KMS-11 (cell line): Measurements from ENCODE around the gene NXPH4.

Experiments
- H2AFZ ChIP-seq: fragments of 200-600 bp; sonication (generic); 2 replicates; pipeline ENCODE4 v1.6.1; 2016; ENCODE audit warnings: antibody characterized with exemption, mixed run types, low read depth
- H3K27ac ChIP-seq: fragments of 200-600 bp; sonication (generic); 2 replicates; pipeline ENCODE4 v1.6.1; 2016; ENCODE audit warnings: mild to moderate bottlenecking, mixed run types
- H3K27me3 ChIP-seq: fragments of 200-600 bp; sonication (generic); 2 replicates; pipeline ENCODE4 v1.6.1; 2017; ENCODE audit warnings: mild to moderate bottlenecking, low read depth, mixed run types, moderate library complexity; ENCODE audit not compliant: insufficient read depth
- H3K36me3 ChIP-seq: fragments of 200-600 bp; sonication (generic); 2 replicates; pipeline ENCODE4 v1.6.1; 2017; ENCODE audit warnings: mild to moderate bottlenecking, mixed run types; ENCODE audit not compliant: insufficient read depth
- H3K4me1 ChIP-seq: fragments of 200-600 bp; sonication (generic); 2 replicates; pipeline ENCODE4 v1.6.1; 2016; ENCODE audit warnings: mild to moderate bottlenecking, low read depth, mixed run types; ENCODE audit not compliant: poor library complexity, severe bottlenecking
- H3K4me2 ChIP-seq: fragments of 200-600 bp; sonication (generic); 2 replicates; pipeline ENCODE4 v1.7.0; 2016; ENCODE audit warnings: mild to moderate bottlenecking, mixed run types
- H3K4me3 ChIP-seq: fragments of 200-600 bp; sonication (generic); IDR thresholded peaks from 2 replicates; pipeline ENCODE4 v1.6.1; 2017; ENCODE audit warnings: low read depth, low read length, mixed read lengths; ENCODE audit not compliant: insufficient read depth
- H3K79me2 ChIP-seq: fragments of 200-600 bp; sonication (generic); 2 replicates; pipeline ENCODE4 v1.6.1; 2016; ENCODE audit warnings: low read depth, mixed run types; ENCODE audit not compliant: insufficient read depth
- H3K9ac ChIP-seq: fragments of 200-600 bp; sonication (generic); 2 replicates; pipeline ENCODE4 v1.6.1; 2016; ENCODE audit warnings: mild to moderate bottlenecking, mixed run types
- H4K20me1 ChIP-seq: fragments of 200-600 bp; sonication (generic); 2 replicates; pipeline ENCODE4 v1.6.1; 2016; ENCODE audit warnings: mild to moderate bottlenecking, mixed run types; ENCODE audit not compliant: insufficient read depth
- CTCF ChIP-seq: fragments of 200-600 bp; sonication (generic); conservative IDR thresholded peaks from 2 replicates; pipeline ENCODE4 v1.6.1; 2017; ENCODE audit warnings: low read depth, mild to moderate bottlenecking, antibody characterized with exemption, low read length, moderate library complexity, mixed read lengths

NXPH4 gene

DNA sequence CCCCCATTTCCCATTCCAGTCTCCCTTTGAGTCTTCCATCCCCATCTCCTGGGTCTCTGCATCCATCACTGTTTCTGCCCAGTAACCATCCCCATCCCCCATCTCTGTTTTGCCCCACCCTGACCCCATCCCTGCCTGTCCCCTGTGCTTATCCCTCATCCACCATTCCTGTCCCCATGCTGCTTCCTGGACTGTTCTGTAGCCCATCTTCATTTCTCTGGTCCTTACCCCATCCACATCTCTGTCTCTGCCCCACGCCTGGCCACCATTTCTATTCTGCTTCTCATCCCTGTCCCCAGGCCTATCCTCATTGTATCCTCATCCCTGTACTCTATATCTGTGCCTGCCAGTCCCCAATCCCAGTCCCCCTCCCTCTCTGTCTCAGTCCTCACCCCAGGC, 4.2 kb downstream of the NXPH4 start:
- no peak overlapping the region for H3K27ac ChIP-seq
- H4K20me1 ChIP-seq: no peaks in the 10 kb centered on the region
- no peak for TF ChIP-seq CTCF
- no peak overlapping the region for H3K9ac ChIP-seq
- peaks cover 11% of the 10 kb centered on the region for H3K4me1 ChIP-seq
- H3K4me2 ChIP-seq: no peak overlapping the region
- peaks cover 72% of the 10 kb centered on the region for H3K27me3 ChIP-seq
- no peaks in the 10 kb centered on the region for H3K79me2 ChIP-seq
- no peaks in the 10 kb centered on the region for H3K36me3 ChIP-seq
- H2AFZ ChIP-seq: no peak overlapping the region
- H3K4me3 ChIP-seq: no peak overlapping the region

DNA sequence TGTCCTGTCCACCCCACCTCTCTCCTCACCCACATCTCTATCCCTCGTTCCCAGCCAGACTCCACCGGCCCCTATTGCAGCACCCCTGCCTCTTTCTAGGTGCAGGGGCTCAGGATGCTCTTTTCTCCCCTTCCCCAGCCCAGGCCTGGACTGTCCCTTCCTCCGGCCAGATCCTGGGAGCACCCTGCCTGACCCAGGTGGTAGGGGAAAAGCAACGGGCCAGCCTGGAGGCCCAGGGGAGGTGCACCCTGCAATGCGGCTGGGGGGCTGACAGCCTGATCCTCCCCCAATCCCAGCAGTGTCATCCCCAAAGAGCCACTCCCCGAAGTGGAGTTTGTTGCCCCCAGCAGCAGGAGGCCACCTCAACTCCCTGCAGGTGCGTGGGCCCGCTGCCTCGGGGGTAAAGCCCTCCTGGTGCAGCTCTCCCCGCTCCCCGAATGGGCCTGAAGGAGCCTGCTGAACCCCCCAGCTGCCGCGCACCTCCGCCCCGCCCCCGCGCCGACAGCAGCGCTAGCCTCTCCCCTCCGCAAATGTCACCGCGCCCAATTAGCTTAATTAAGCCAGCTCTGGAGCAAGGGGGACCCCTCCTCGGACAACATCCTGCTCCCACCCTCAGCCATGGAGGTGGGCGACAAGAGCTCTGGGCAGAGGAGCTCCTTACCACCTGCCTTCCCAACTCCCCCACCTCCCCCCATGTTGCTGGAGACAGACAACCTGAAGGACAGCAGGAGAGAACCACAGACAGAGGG, 4.7 kb downstream of the NXPH4 start:
- Histone ChIP-seq H3K4me2 (no peak overlapping the region), H3K27me3 (peaks cover 67% of the 10 kb centered on the region), H3K4me3 (no peak overlapping the region), H3K4me1 (peaks cover 8% of the 10 kb centered on the region), H3K27ac (no peak overlapping the region), H4K20me1 (no peaks in the 10 kb centered on the region), H3K36me3 (no peaks in the 10 kb centered on the region), H3K9ac (no peak overlapping the region), H3K79me2 (no peaks in the 10 kb centered on the region), H2AFZ (no peak overlapping the region)
- TF ChIP-seq CTCF: no peak

- H3K4me2 ChIP-seq: no peak overlapping the region
- H3K79me2 ChIP-seq: no peaks in the 10 kb centered on the region
- no peak overlapping the region for H2AFZ ChIP-seq
- H3K4me3 ChIP-seq: no peak overlapping the region
- H3K4me1 ChIP-seq: peaks cover 2% of the 10 kb centered on the region
- no peaks in the 10 kb centered on the region for H3K36me3 ChIP-seq
- no peak overlapping the region for H3K27ac ChIP-seq
- no peak for TF ChIP-seq CTCF
- H3K9ac ChIP-seq: no peak overlapping the region
- H4K20me1 ChIP-seq: no peaks in the 10 kb centered on the region
- peaks cover 57% of the 10 kb centered on the region for H3K27me3 ChIP-seq
Measured at GRCh38 chr12:57222286-57223190, 5.9 kb downstream of the NXPH4 start.

- Histone ChIP-seq H3K27me3 (peaks cover 47% of the 10 kb centered on the region), H3K4me2 (no peak overlapping the region), H3K9ac (no peak overlapping the region), H3K4me3 (no peak overlapping the region), H4K20me1 (no peaks in the 10 kb centered on the region), H3K79me2 (no peaks in the 10 kb centered on the region), H3K36me3 (no peaks in the 10 kb centered on the region), H3K27ac (no peak overlapping the region), H3K4me1 (peaks cover 3% of the 10 kb centered on the region), H2AFZ (no peak overlapping the region)
- no peak for TF ChIP-seq CTCF
Measured at GRCh38 chr12:57223191-57224165, 6.9 kb downstream of the NXPH4 start.
